ENCODE measurements around the gene TLDC2.
A peak's percentile ranks its signal among the peaks of the same experiment; 100 is the strongest.
"Not testable (repeated sequence)": the region's sequence is repeated elsewhere in the genome, so short reads cannot be mapped to it uniquely, and the experiment has no call there.

Gene TLDC2

GRCh38 chr20:36860339-36860738 is 15.6 kb upstream of the TLDC2 start:
- H3K27me3 Mint-ChIP-seq: no peaks in the 10 kb centered on the region
- H3K4me1 Mint-ChIP-seq: peaks cover 80% of the 10 kb centered on the region

GRCh38 chr20:36860811-36861624 is 14.9 kb upstream of the TLDC2 start:
- Mint-ChIP-seq H3K27ac (peak overlapping the region; percentile 35), H3K36me3 (peaks cover 5% of the 10 kb centered on the region), H3K9me3 (no peaks in the 10 kb centered on the region), H3K4me3 (peak overlapping the region; percentile 64), H3K4me1 (peaks cover 80% of the 10 kb centered on the region), H3K27me3 (no peaks in the 10 kb centered on the region)
- ATAC-seq: no peak

More at GRCh38 chr20:36860339-36860738, 15.6 kb upstream of the TLDC2 start:
- Mint-ChIP-seq H3K27ac (peak overlapping the region; percentile 9), H3K4me3 (no peak overlapping the region), H3K36me3 (peaks cover 5% of the 10 kb centered on the region), H3K9me3 (no peaks in the 10 kb centered on the region)
- no peak for ATAC-seq

DNA sequence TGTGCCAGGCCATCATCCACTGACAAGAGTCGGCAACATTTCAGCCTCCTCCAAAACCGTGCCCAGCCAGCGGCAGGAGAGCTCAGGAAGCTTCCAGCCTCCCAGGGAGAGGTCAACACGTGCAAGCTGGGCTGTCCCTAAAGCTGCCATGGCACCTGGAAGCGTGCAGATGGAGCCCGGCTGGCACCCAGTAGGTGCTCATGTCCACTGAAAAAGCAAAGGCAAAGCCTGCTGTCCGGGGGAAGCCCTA is 14.4 kb upstream of the TLDC2 start:
- Mint-ChIP-seq H3K27me3 (no peaks in the 10 kb centered on the region), H3K4me3 (peak overlapping the region; percentile 64), H3K36me3 (peaks cover 5% of the 10 kb centered on the region), H3K4me1 (peaks cover 80% of the 10 kb centered on the region), H3K27ac (peak overlapping the region; percentile 35), H3K9me3 (no peaks in the 10 kb centered on the region)
- no peak for ATAC-seq

DNA sequence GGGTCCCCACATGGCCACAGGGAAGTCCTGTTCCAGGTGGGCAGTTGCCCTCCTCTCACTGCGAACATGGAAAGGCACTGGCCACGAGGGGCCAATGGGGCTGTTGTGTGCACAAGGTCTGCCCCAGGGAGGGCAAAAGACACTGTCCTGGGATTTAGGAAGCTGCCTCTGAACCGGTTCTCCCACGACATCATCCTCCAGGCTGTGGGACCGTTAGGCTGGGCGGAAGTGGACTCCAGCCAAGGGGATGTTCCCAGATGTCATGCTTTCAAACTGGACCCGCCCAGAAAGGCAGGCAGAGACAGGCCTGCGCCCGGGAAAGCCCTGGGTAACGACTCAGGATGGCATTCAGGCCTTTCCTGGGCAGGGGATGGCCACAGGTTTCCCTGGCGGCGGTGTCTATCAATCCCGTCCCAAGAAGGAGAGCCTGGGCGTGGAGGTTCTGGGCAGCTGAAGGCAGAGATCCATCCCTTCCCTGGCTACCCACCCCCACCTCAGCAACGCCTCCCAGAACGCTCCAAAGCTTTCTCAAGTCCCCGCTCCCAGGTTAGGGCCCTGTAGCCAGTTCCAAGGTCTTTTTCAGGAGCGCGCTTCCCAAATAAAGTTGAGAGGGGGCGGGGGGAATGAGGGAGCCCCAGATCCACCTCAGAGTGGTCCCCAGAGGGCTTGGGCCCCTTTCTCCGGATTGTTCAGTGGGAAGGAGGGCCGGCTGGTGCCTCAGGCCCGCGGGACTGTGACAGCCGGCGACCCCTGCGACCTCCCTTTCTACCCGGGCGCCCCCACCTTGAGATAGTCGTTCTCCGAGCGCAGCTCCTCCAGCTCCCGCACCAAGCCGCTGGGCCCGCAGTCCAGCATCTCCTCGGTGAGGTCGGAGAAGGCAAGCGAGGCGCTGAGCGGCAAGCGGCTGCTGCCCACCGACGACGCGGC is 13.8 kb upstream of the TLDC2 start:
- H3K9me3 Mint-ChIP-seq: no peaks in the 10 kb centered on the region
- H3K36me3 Mint-ChIP-seq: peaks cover 2% of the 10 kb centered on the region
- ATAC-seq: no peak
- no peaks in the 10 kb centered on the region for H3K27me3 Mint-ChIP-seq
- H3K27ac Mint-ChIP-seq: peak overlapping the region; percentile 35
- H3K4me1 Mint-ChIP-seq: peaks cover 80% of the 10 kb centered on the region
- peak overlapping the region; percentile 64 for H3K4me3 Mint-ChIP-seq

DNA sequence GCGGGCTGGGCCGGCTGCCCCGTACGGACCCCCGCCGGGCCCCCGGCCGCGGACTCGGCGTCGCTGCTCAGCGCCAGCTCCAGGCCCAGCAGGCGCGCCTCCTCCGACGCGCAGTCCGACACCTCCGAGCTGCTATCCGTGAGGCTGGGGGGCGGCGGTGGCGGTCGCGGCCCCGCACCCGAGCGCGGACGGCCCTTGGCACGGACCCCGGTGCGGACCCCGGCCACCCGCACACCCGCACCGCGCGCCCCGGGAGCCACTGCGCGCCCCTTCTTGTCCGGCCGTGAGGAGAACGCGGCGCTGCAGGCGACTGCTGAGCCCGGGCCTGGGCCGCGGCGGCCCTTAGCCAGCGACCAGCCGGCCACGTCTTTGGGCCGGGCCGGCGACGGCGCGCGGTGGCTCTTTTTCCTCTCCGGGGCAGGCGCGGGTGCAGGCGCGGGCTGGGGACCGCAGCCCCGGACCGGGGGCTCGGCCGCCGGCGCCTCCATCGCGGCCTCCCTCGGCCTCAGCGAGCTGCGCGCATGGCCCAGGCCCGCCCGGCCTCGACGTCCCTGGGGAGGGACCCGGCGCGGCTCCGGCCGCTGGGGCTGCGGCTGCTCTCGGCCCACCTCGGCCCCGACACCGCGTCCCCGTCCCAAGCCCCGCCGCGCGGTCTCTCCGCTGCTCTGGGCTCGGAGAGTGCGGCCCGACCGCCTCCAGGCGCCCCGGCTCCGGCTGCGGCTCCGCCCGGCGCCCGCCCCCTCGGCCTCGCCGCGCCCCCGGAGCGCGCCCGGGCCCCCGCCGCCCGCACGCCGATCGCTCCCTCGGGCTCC is 12.9 kb upstream of the TLDC2 start:
- no peak overlapping the region for H3K27ac Mint-ChIP-seq
- peak; percentile 2 for ATAC-seq
- no peaks in the 10 kb centered on the region for H3K36me3 Mint-ChIP-seq
- H3K4me1 Mint-ChIP-seq: peaks cover 76% of the 10 kb centered on the region
- no peaks in the 10 kb centered on the region for H3K27me3 Mint-ChIP-seq
- H3K4me3 Mint-ChIP-seq: no peak overlapping the region
- no peaks in the 10 kb centered on the region for H3K9me3 Mint-ChIP-seq

GRCh38 chr20:36865076-36865860 is 10.7 kb upstream of the TLDC2 start:
- Mint-ChIP-seq H3K4me1 (peaks cover 54% of the 10 kb centered on the region), H3K36me3 (no peaks in the 10 kb centered on the region), H3K27ac (peak overlapping the region; percentile 64), H3K9me3 (no peaks in the 10 kb centered on the region), H3K4me3 (peak overlapping the region; percentile 92), H3K27me3 (no peaks in the 10 kb centered on the region)
- ATAC-seq: no peak

- Mint-ChIP-seq H3K9me3 (no peaks in the 10 kb centered on the region), H3K36me3 (no peaks in the 10 kb centered on the region), H3K4me3 (no peak overlapping the region), H3K4me1 (peaks cover 49% of the 10 kb centered on the region), H3K27ac (no peak overlapping the region), H3K27me3 (no peaks in the 10 kb centered on the region)
- ATAC-seq: no peak
These were observed 10.1 kb upstream of the TLDC2 start for GRCh38 chr20:36865861-36866149.

- H3K27me3 Mint-ChIP-seq: no peaks in the 10 kb centered on the region
- ATAC-seq: no peak
- H3K27ac Mint-ChIP-seq: no peak overlapping the region
- no peaks in the 10 kb centered on the region for H3K36me3 Mint-ChIP-seq
- peaks cover 45% of the 10 kb centered on the region for H3K4me1 Mint-ChIP-seq
- H3K4me3 Mint-ChIP-seq: no peak overlapping the region
- no peaks in the 10 kb centered on the region for H3K9me3 Mint-ChIP-seq
These were observed 9.8 kb upstream of the TLDC2 start for GRCh38 chr20:36866164-36866563.

- Mint-ChIP-seq H3K27ac (peak overlapping the region; percentile 62), H3K27me3 (no peaks in the 10 kb centered on the region), H3K4me1 (peaks cover 38% of the 10 kb centered on the region), H3K36me3 (no peaks in the 10 kb centered on the region), H3K4me3 (no peak overlapping the region), H3K9me3 (no peaks in the 10 kb centered on the region)
- no peak for ATAC-seq
These were observed 9.1 kb upstream of the TLDC2 start for GRCh38 chr20:36866681-36867495.

DNA sequence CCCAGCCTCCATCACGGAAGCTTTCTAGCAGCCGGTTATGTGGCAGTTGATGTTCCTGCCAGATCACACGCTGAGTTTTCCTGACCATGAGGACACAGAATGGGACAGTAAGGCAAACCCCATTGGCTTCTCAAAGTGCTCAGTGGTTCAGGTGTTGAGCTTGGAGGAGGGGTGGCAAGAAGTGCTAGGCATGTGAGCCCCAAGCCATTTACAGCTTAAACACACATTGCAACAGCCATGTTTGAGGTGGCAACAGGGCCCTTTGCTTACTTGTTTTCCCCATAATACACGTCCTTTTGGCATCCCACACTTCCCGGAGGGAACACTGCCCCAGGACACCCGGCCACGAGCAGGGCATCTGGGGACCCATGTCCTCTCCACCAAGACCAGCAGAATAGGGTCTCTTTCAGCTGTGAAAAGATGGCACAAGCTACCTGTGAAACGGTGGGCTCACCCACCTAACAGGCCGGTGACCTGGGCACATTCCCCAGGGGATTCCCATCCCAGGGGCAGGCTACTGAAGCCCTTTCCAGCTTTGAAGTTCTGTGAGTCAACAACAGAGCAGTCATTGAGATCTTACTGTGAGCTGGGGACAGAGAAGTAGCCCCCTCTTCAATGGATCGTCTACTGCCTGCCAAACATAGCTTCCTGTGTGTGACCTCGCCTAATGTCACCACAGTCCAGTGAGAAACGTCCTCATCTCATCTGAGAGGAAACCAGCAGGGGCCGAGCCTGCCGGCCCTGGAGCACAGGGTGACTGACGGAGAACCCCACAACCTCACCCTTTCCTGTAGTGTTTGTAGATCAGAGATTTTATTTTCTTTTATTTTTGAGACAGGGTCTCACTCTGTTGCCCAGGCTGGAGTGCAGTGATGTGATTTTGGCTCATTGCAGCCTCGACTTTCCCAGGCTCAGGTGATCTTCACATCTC is 4.0 kb upstream of the TLDC2 start:
- Mint-ChIP-seq H3K4me1 (peaks cover 22% of the 10 kb centered on the region), H3K27me3 (no peaks in the 10 kb centered on the region), H3K9me3 (no peaks in the 10 kb centered on the region), H3K36me3 (no peaks in the 10 kb centered on the region), H3K4me3 (no peak overlapping the region), H3K27ac (no peak overlapping the region)
- no peak for ATAC-seq

DNA sequence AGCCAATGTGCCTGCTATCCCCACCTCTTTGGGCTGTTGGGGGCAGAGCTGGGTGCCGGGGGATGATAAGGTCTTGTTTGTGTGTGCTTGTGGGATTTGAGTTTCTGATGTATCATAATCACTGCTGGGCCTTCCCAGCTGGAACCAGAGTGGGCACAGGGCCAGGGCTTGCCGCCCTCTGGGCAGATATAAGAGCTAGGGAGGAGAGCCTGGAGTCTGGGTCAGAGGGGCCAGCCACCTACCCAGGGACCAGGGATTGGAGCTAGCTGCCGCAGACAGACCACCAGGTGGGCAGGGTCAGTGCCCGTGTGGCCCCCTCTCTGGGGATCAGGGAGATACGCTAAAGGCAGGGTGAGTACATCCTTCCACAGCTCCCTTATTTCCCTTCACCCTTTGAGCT is 3.1 kb upstream of the TLDC2 start:
- Mint-ChIP-seq H3K36me3 (no peaks in the 10 kb centered on the region), H3K4me1 (peaks cover 16% of the 10 kb centered on the region), H3K4me3 (no peak overlapping the region), H3K9me3 (no peaks in the 10 kb centered on the region), H3K27me3 (no peaks in the 10 kb centered on the region), H3K27ac (no peak overlapping the region)
- ATAC-seq: peak; percentile 29

GRCh38 chr20:36873498-36874189 is 2.3 kb upstream of the TLDC2 start:
- no peak for ATAC-seq
- no peak overlapping the region for H3K4me3 Mint-ChIP-seq
- H3K27me3 Mint-ChIP-seq: no peaks in the 10 kb centered on the region
- H3K4me1 Mint-ChIP-seq: peaks cover 16% of the 10 kb centered on the region
- H3K36me3 Mint-ChIP-seq: no peaks in the 10 kb centered on the region
- no peak overlapping the region for H3K27ac Mint-ChIP-seq
- H3K9me3 Mint-ChIP-seq: no peaks in the 10 kb centered on the region

DNA sequence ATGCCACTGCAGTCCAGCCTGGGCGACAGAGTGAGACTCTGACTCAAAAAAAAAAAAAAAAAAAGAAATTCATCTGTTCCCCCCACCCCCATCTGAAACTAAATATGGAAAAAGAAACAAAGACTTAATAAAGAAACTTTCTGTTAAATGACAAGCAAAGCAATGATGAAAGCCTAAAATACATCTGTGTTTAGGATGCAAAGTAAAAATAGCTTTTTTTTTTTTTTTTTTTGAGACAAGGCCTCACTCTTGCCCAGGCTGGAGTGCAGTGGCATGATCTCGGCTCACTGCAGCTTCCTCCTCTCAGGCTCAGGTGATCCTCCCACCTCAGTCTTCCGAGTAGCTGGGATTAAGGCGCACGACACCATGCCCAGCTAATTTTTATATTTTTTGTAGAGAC is 845 bp upstream of the TLDC2 start:
- H3K27me3 Mint-ChIP-seq, ATAC-seq, H3K36me3 Mint-ChIP-seq, H3K9me3 Mint-ChIP-seq, H3K4me3 Mint-ChIP-seq: not testable (repeated sequence)
- Mint-ChIP-seq H3K4me1 (peaks cover 16% of the 10 kb centered on the region), H3K27ac (peak overlapping the region; percentile 54)

Measured in stimulated activated memory B cell treated with anti-CD40 and anti-IgM and Interleukin-4, amounts not matched to agents 10 μg/mL and 1 μg/mL and 100 μg/mL, for 72 hours (primary cell).